Measurements from ENCODE around the gene MCF2L2.

The MCF2L2 gene

DNA sequence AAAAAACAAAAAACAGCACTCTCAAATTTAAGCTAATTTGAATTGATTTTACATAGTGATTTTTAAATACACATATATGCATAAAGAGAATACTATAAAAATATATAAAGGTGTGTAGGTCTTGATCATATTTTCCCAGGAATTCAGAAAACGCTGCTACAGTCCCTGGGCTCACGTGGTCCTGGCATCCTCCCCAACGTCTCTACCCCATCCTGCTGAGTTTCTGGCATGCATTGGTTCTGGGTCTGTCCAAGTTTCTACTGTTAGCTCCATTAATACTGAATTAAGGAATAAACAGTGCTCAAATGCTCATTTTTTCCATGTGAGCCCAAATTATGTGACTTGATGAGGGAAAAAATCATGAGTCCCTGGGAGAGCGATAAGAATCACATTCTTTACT, 233.2 kb downstream of the MCF2L2 start:
- Histone ChIP-seq H3K79me2 (no peaks in the 10 kb centered on the region), H3K9ac (no peak overlapping the region), H3K4me1 (no peaks in the 10 kb centered on the region), H3K27ac (no peak overlapping the region), H3K4me3 (ENCODE audit: low read depth, low read length) (no peak overlapping the region), H3K4me2 (ENCODE audit: low read length) (no peak overlapping the region), H3K9me3 (ENCODE audit: control insufficient read depth, low read length) (no peaks in the 10 kb centered on the region), H3K27me3 (ENCODE audit: control insufficient read depth, insufficient read depth, low read length) (no peaks in the 10 kb centered on the region), H3K36me3 (ENCODE audit: control insufficient read depth, insufficient read depth, low read length) (no peaks in the 10 kb centered on the region), H2AFZ (no peak overlapping the region)
- TF ChIP-seq, protein P1, sequence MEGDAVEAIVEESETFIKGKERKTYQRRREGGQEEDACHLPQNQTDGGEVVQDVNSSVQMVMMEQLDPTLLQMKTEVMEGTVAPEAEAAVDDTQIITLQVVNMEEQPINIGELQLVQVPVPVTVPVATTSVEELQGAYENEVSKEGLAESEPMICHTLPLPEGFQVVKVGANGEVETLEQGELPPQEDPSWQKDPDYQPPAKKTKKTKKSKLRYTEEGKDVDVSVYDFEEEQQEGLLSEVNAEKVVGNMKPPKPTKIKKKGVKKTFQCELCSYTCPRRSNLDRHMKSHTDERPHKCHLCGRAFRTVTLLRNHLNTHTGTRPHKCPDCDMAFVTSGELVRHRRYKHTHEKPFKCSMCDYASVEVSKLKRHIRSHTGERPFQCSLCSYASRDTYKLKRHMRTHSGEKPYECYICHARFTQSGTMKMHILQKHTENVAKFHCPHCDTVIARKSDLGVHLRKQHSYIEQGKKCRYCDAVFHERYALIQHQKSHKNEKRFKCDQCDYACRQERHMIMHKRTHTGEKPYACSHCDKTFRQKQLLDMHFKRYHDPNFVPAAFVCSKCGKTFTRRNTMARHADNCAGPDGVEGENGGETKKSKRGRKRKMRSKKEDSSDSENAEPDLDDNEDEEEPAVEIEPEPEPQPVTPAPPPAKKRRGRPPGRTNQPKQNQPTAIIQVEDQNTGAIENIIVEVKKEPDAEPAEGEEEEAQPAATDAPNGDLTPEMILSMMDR (IDR thresholded peaks at IDR 0.05) = no peak

DNA sequence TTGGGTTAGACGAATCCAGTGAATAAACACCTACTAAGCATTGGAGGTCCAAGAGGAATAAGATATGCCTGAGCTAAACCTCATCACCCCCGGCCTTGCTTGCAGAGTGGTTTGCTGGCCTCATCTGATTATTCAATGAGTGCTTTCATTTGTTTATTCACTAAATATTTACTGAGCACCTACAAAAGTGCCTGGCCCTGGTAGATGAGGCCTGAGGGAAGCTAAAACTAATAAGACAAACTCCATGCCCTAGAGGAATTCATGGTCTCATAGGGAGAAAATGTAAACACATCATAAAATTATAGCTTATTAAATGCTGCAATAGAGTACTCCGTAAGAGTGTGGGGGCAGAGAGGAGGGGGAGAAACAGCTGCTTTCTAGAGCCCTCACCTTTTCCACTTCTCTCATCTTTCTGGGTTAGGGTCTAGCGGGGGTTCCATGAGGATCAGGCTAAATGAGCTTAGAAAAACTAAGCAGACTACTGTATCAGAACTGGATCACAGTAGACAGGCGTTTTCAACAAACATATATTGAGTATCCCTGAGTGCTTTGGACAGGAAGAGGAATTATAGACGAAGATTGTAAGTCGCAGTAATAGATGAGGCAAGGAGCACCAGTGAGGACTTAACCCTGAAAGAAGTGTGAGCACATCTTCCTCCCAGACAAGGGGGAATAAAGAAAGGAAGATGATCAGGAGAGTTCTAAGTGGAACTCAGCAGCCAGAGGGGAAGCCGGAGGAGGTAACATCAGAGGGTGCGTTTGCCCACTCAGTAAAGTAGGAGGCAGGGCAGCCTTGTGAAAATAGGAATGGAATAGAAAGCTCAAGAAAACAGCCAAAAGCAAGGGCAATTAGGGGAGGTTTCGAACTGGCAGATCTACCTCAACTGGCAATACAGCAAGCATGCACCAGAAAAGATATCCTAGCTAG, 234.4 kb downstream of the MCF2L2 start:
- H2AFZ ChIP-seq = no peak overlapping the region
- TF ChIP-seq, protein P1 (IDR thresholded peaks at IDR 0.05) = no peak
- H3K4me3 ChIP-seq (ENCODE audit: low read depth, low read length) = no peak overlapping the region
- H3K9me3 ChIP-seq (ENCODE audit: control insufficient read depth, low read length) = no peaks in the 10 kb centered on the region
- no peaks in the 10 kb centered on the region for H3K4me1 ChIP-seq
- H3K9ac ChIP-seq = no peak overlapping the region
- no peaks in the 10 kb centered on the region for H3K79me2 ChIP-seq
- no peaks in the 10 kb centered on the region for H3K36me3 ChIP-seq (ENCODE audit: control insufficient read depth, insufficient read depth, low read length)
- no peak overlapping the region for H3K4me2 ChIP-seq (ENCODE audit: low read length)
- H3K27ac ChIP-seq = no peak overlapping the region
- no peaks in the 10 kb centered on the region for H3K27me3 ChIP-seq (ENCODE audit: control insufficient read depth, insufficient read depth, low read length)

DNA sequence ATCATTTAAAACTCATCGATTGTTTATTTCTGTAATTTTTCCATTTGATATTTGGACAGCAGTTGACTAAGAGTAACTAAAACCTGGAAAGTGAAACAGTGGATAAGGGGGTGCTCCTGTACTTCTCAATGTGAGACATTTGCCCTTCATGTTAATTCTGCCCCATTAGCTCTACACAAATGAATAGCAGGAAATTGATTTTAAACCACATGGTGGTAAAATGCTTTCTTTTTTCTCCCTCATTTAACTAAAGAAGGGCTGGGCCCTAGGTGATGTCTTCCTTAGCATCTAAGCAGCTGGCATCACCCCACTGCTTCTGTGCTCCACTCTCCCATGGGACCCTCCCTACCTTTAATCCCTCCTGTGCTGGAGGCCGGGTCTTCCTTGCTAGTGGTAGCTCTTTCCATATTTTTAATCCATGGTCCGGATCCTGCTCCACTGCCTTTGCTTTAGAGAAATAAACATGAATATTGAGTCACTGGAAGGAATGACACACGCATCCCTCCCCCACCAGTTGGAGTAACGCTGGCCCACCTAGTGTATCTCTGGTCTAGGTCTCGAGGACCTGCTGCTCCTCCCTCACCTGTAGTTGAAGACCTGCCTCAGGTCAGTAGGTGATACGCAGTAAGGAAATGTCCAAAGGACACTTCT, 235.6 kb downstream of the MCF2L2 start:
- Histone ChIP-seq H3K36me3 (ENCODE audit: control insufficient read depth, insufficient read depth, low read length) (no peaks in the 10 kb centered on the region), H3K9me3 (ENCODE audit: control insufficient read depth, low read length) (no peaks in the 10 kb centered on the region), H3K4me2 (ENCODE audit: low read length) (no peak overlapping the region), H3K9ac (no peak overlapping the region), H3K79me2 (no peaks in the 10 kb centered on the region), H2AFZ (no peak overlapping the region), H3K4me1 (no peaks in the 10 kb centered on the region), H3K27ac (no peak overlapping the region), H3K27me3 (ENCODE audit: control insufficient read depth, insufficient read depth, low read length) (no peaks in the 10 kb centered on the region), H3K4me3 (ENCODE audit: low read depth, low read length) (no peak overlapping the region)
- TF ChIP-seq, protein P1 (IDR thresholded peaks at IDR 0.05) = no peak

DNA sequence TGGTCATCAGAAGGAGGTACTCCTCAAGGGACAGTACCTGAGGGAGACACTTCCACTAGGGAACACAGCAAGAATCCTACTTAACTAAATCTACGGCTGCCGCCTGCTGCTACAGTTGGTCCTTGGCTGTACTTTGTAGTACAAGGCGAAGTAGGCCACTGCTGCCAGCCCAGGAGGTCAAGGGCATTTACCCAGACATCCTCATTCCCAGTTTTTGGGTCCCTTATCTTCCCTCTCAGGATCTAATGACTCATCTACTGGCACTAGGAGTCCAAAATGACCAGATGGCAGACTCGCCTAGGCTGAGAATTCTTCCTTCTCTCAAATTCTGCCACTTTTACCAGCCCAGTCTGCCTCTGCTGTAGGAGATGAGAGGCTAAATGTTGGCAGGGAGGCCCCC, 238.8 kb downstream of the MCF2L2 start:
- H3K79me2 ChIP-seq = no peaks in the 10 kb centered on the region
- H3K27ac ChIP-seq = no peak overlapping the region
- TF ChIP-seq, protein P1 (IDR thresholded peaks at IDR 0.05) = no peak
- H3K4me2 ChIP-seq (ENCODE audit: low read length) = no peak overlapping the region
- no peak overlapping the region for H2AFZ ChIP-seq
- H3K9ac ChIP-seq = no peak overlapping the region
- no peaks in the 10 kb centered on the region for H3K36me3 ChIP-seq (ENCODE audit: control insufficient read depth, insufficient read depth, low read length)
- no peaks in the 10 kb centered on the region for H3K4me1 ChIP-seq
- H3K27me3 ChIP-seq (ENCODE audit: control insufficient read depth, insufficient read depth, low read length) = no peaks in the 10 kb centered on the region
- H3K9me3 ChIP-seq (ENCODE audit: control insufficient read depth, low read length) = no peaks in the 10 kb centered on the region
- no peak overlapping the region for H3K4me3 ChIP-seq (ENCODE audit: low read depth, low read length)
